GM12892 (cell line): ENCODE results near the gene ATP8B4.

Experiments
- POLR2A ChIP-seq: IDR thresholded peaks from 2 replicates; pipeline ENCODE4 v1.6.1; 2011; ENCODE audit warnings: low read depth, low read length, control low read depth
- POLR2AphosphoS5 ChIP-seq: IDR thresholded peaks from 2 replicates; pipeline ENCODE4 v1.6.1; 2011; ENCODE audit warnings: low read depth, low read length, control low read depth
- TAF1 ChIP-seq: IDR thresholded peaks from 2 replicates; pipeline ENCODE4 v1.6.1; 2011; ENCODE audit warnings: low read depth, mild to moderate bottlenecking, control low read depth, low read length, borderline replicate concordance

GRCh38 chr15:50053055-50053856, 65.8 kb downstream of the ATP8B4 start:
- TF ChIP-seq POLR2A (no peak), POLR2AphosphoS5 (no peak), TAF1 (no peak)
